Measurements from ENCODE around the gene SYNJ2.

GRCh38 chr6:158019416-158019815 lies 37.8 kb downstream of the SYNJ2 start:
- no peak for TF ChIP-seq CTCF (IDR thresholded peaks at IDR 0.05)
- TF ChIP-seq POLR2A (IDR thresholded peaks at IDR 0.05): no peak
